GM12878 (cell line): ENCODE data around the gene BEST4. TPM values are rescaled to one million over a fixed set of nuclear protein-coding genes. Genes with fewer than 3 reads are reported as not detected.

ENCODE experiments used
- GATAD2B ChIP-seq: fragments of 450-650 bp; conservative IDR thresholded peaks from 2 replicates; pipeline ENCODE4 v1.6.1; 2017; ENCODE audit warnings: low read depth, mild to moderate bottlenecking, moderate library complexity
- HDAC6 ChIP-seq: fragments of 200-600 bp; sonication (generic); IDR thresholded peaks from one replicate; pipeline ENCODE4 v1.8.0; 2017; ENCODE audit warnings: antibody characterized with exemption; ENCODE audit not compliant: unreplicated experiment
- NFIC ChIP-seq: IDR thresholded peaks from 2 replicates; pipeline ENCODE4 v1.6.1; 2012; ENCODE audit warnings: low read depth, mild to moderate bottlenecking, inconsistent platforms, low read length, moderate library complexity
- PAX5 ChIP-seq: IDR thresholded peaks from 2 replicates; pipeline ENCODE4 v1.6.1; 2011; ENCODE audit warnings: low read depth, low read length, borderline replicate concordance
- RELA ChIP-seq: fragments of 450-650 bp; IDR thresholded peaks from 2 replicates; pipeline ENCODE4 v1.8.0; 2014; ENCODE audit warnings: borderline replicate concordance; ENCODE audit not compliant: partially characterized antibody
- RUNX3 ChIP-seq: IDR thresholded peaks from 2 replicates; pipeline ENCODE4 v1.6.1; 2012; ENCODE audit warnings: low read length, inconsistent platforms
- TBL1XR1 ChIP-seq: IDR thresholded peaks from 2 replicates; pipeline ENCODE4 v1.6.1; 2012; ENCODE audit warnings: low read depth, low read length, improper control_type of control experiment
- ZBTB33 ChIP-seq: fragments of 450-650 bp; IDR thresholded peaks from 2 replicates; pipeline ENCODE4 v1.6.1; 2017; ENCODE audit warnings: mild to moderate bottlenecking
- ZNF24 ChIP-seq: fragments of 450-650 bp; IDR thresholded peaks from 2 replicates; pipeline ENCODE4 v1.6.1; 2017; ENCODE audit warnings: antibody characterized with exemption, mild to moderate bottlenecking
- ZSCAN29 ChIP-seq: fragments of 450-650 bp; IDR thresholded peaks from 2 replicates; pipeline ENCODE4 v1.6.1; 2017; ENCODE audit warnings: mild to moderate bottlenecking, moderate library complexity
- polyA plus RNA-seq, 11 experiments: library from polyadenylated mRNA; depleted of rRNA in 4 of 11; unstranded in 6 of 11; stranded (reverse) in 5 of 11; fragments of >200 nt; fragmentation: Nextera tagmentation in 4 of 11; fragmentation: Illumina TruSeq in 1 of 11; extraction: Ambion mirVana in 4 of 11; extraction: Trizol in 1 of 11; gene quantifications; 1 replicate in 1 of 11; 2 replicates in 10 of 11; pipeline versions ENCODE4 v1.2.1 to v1.2.3, GENCODE V29; 2011 to 2016; ENCODE audit warnings: inconsistent platforms in 2 of 11, missing spikeins in 2 of 11, low read depth in 1 of 11
- total RNA-seq, 4 experiments: library from RNA; depleted of rRNA in 3 of 4; stranded (reverse); fragments of >200 nt in 3 of 4; fragmentation: Illumina TruSeq in 1 of 4; extraction: Trizol in 1 of 4; gene quantifications; 2 replicates each; pipeline versions ENCODE4 v1.2.1 to v1.2.3, GENCODE V29; 2013 to 2021
- TF ChIP-seq, protein P1 (sequence below): fragments of 450-650 bp; IDR thresholded peaks from 2 replicates; pipeline ENCODE4 v1.6.1; 2017; ENCODE audit warnings: low read depth, mild to moderate bottlenecking, moderate library complexity
- TF ChIP-seq, protein P2 (sequence below): fragments of 450-650 bp; formaldehyde crosslinking; IDR thresholded peaks from 2 replicates; pipeline ENCODE4 v1.4.0; 2022; ENCODE audit warnings: mild to moderate bottlenecking, moderate library complexity

The BEST4 gene
- total and polyA plus RNA-seq, 10 of the 15 experiments (the other 5 are each of a cell fraction or from before 2014, with no cell fraction given), result 0.06 to 1.3 (median 0.42) TPM

DNA sequence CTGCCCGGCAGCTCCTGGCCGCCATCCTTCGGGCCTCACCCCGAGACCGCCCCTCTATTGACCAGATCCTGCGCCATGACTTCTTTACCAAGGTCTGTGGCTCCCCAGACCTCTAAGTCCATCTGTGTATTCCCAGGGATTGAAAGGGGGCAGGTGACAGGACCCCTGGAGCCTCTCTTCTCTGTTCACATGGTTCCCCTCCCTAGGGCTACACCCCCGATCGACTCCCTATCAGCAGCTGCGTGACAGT lies 15.0 kb upstream of the BEST4 start (continued):
- TF ChIP-seq ZBTB33 (no peak), ZNF24 (no peak), ZSCAN29 (no peak), GATAD2B (no peak), RUNX3 (no peak), RELA (no peak), HDAC6 (no peak), PAX5 (no peak), NFIC (no peak), TBL1XR1 (no peak)
- TF ChIP-seq, protein P1, sequence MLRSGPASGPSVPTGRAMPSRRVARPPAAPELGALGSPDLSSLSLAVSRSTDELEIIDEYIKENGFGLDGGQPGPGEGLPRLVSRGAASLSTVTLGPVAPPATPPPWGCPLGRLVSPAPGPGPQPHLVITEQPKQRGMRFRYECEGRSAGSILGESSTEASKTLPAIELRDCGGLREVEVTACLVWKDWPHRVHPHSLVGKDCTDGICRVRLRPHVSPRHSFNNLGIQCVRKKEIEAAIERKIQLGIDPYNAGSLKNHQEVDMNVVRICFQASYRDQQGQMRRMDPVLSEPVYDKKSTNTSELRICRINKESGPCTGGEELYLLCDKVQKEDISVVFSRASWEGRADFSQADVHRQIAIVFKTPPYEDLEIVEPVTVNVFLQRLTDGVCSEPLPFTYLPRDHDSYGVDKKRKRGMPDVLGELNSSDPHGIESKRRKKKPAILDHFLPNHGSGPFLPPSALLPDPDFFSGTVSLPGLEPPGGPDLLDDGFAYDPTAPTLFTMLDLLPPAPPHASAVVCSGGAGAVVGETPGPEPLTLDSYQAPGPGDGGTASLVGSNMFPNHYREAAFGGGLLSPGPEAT, result no peak
- TF ChIP-seq, protein P2, sequence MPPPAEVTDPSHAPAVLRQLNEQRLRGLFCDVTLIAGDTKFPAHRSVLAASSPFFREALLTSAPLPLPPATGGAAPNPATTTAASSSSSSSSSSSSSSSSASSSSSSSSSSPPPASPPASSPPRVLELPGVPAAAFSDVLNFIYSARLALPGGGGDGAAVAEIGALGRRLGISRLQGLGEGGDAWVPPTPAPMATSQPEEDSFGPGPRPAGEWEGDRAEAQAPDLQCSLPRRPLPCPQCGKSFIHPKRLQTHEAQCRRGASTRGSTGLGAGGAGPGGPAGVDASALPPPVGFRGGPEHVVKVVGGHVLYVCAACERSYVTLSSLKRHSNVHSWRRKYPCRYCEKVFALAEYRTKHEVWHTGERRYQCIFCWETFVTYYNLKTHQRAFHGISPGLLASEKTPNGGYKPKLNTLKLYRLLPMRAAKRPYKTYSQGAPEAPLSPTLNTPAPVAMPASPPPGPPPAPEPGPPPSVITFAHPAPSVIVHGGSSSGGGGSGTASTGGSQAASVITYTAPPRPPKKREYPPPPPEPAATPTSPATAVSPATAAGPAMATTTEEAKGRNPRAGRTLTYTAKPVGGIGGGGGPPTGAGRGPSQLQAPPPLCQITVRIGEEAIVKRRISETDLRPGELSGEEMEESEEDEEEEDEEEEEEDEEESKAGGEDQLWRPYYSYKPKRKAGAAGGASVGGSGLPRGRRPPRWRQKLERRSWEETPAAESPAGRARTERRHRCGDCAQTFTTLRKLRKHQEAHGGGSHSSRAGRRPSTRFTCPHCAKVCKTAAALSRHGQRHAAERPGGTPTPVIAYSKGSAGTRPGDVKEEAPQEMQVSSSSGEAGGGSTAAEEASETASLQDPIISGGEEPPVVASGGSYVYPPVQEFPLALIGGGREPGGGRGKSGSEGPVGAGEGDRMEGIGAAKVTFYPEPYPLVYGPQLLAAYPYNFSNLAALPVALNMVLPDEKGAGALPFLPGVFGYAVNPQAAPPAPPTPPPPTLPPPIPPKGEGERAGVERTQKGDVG (CRISPR knock-in tag), result no peak
